HG02970 (cell line): ENCODE data around the gene MAML2.

Source experiments
- ATAC-seq: cut with Tn5 transposase; IDR thresholded peaks from one replicate; pipeline ENCODE4 v1.9.1; 2021; ENCODE audit warnings: mild to moderate bottlenecking, moderate library complexity, moderate number of reproducible peaks; ENCODE audit not compliant: unreplicated experiment, low FRiP score

The MAML2 gene

GRCh38 chr11:96055706-96056387 is 287.1 kb downstream of the MAML2 start:
- ATAC-seq: no peak

- no peak for ATAC-seq
Measured at GRCh38 chr11:96054870-96055705, 287.9 kb downstream of the MAML2 start.

GRCh38 chr11:96052921-96053651 is 289.9 kb downstream of the MAML2 start:
- no peak for ATAC-seq

- ATAC-seq: peak; percentile 84
Measured at GRCh38 chr11:96051820-96052219, 291.2 kb downstream of the MAML2 start.

- ATAC-seq: no peak
Measured at GRCh38 chr11:96050435-96051182, 292.4 kb downstream of the MAML2 start.

GRCh38 chr11:96049426-96049825 is 293.6 kb downstream of the MAML2 start:
- no peak for ATAC-seq

GRCh38 chr11:96045622-96046456 is 297.2 kb downstream of the MAML2 start:
- ATAC-seq: no peak

GRCh38 chr11:96044747-96045146 is 298.2 kb downstream of the MAML2 start:
- ATAC-seq: no peak

GRCh38 chr11:96044311-96044710 is 298.7 kb downstream of the MAML2 start:
- no peak for ATAC-seq

- ATAC-seq: no peak
Measured at GRCh38 chr11:96043291-96043690, 299.7 kb downstream of the MAML2 start.

- no peak for ATAC-seq
Measured at GRCh38 chr11:96038046-96038445, 304.9 kb downstream of the MAML2 start.

GRCh38 chr11:96037405-96037949 is 305.5 kb downstream of the MAML2 start:
- ATAC-seq: no peak

GRCh38 chr11:96036863-96037262 is 306.1 kb downstream of the MAML2 start:
- ATAC-seq: no peak

GRCh38 chr11:96035740-96036078 is 307.3 kb downstream of the MAML2 start:
- ATAC-seq: no peak

GRCh38 chr11:96035031-96035739 is 307.8 kb downstream of the MAML2 start:
- no peak for ATAC-seq

- ATAC-seq: no peak
Measured at GRCh38 chr11:96033599-96033998, 309.4 kb downstream of the MAML2 start.

GRCh38 chr11:96033095-96033494 is 309.9 kb downstream of the MAML2 start:
- ATAC-seq: no peak

GRCh38 chr11:96028746-96029145 is 314.2 kb downstream of the MAML2 start:
- ATAC-seq: no peak

- ATAC-seq: no peak
Measured at GRCh38 chr11:96027021-96027420, 316.0 kb downstream of the MAML2 start.
